PFSK-1 (cell line): ENCODE data around the gene CD163L1.

Experiments used
- FOXP2 ChIP-seq: optimal IDR thresholded peaks from 2 replicates; pipeline ENCODE3; 2011; ENCODE audit warnings: borderline replicate concordance, control low read depth, inconsistent platforms; ENCODE audit not compliant: insufficient read depth; ENCODE audit errors: extremely low read length, extremely low read depth
- POLR2AphosphoS5 ChIP-seq: IDR thresholded peaks from 2 replicates; pipeline ENCODE4 v1.6.1; 2012; ENCODE audit warnings: low read depth, mild to moderate bottlenecking, control low read depth, low read length, moderate library complexity
- REST ChIP-seq, 2 experiments: IDR thresholded peaks; 2 replicates each; pipeline versions ENCODE4 v1.6.1 to v1.8.0; 2011 to 2012; ENCODE audit warnings: low read depth in 2 of 2, low read length in 2 of 2, control low read depth in 1 of 2, inconsistent platforms in 1 of 2, mild to moderate bottlenecking in 1 of 2, moderate library complexity in 1 of 2; ENCODE audit not compliant: insufficient read depth in 1 of 2
- SIN3A ChIP-seq: IDR thresholded peaks from 2 replicates; pipeline ENCODE4 v1.6.1; 2012; ENCODE audit warnings: mild to moderate bottlenecking, low read length, moderate library complexity, borderline replicate concordance; ENCODE audit not compliant: insufficient read depth
- TAF1 ChIP-seq: IDR thresholded peaks from 2 replicates; pipeline ENCODE4 v1.6.1; 2012; ENCODE audit warnings: low read length, control low read depth, borderline replicate concordance; ENCODE audit not compliant: insufficient read depth

Gene CD163L1

GRCh38 chr12:7374423-7375144, 69.4 kb downstream of the CD163L1 start:
- TF ChIP-seq FOXP2 (no peak), SIN3A (no peak), REST (IDR thresholded peaks at IDR 0.05; ENCODE audit: insufficient read depth in 1 of 2, low read depth in 2 of 2, low read length in 2 of 2) (no peak), TAF1 (no peak), POLR2AphosphoS5 (no peak)

- TF ChIP-seq TAF1, result no peak
- no peak for TF ChIP-seq FOXP2
- TF ChIP-seq SIN3A, result no peak
- TF ChIP-seq REST (IDR thresholded peaks at IDR 0.05; ENCODE audit: insufficient read depth in 1 of 2, low read depth in 2 of 2, low read length in 2 of 2), result no peak
- TF ChIP-seq POLR2AphosphoS5, result no peak
Measured at GRCh38 chr12:7373226-7373625, 70.7 kb downstream of the CD163L1 start.

- TF ChIP-seq REST (IDR thresholded peaks at IDR 0.05; ENCODE audit: insufficient read depth in 1 of 2, low read depth in 2 of 2, low read length in 2 of 2) (no peak), SIN3A (no peak), FOXP2 (no peak), TAF1 (no peak), POLR2AphosphoS5 (no peak)
Measured at GRCh38 chr12:7369274-7369729, 74.7 kb downstream of the CD163L1 start.

GRCh38 chr12:7362734-7363133, 81.2 kb downstream of the CD163L1 start:
- TF ChIP-seq REST (IDR thresholded peaks at IDR 0.05; ENCODE audit: insufficient read depth in 1 of 2, low read depth in 2 of 2, low read length in 2 of 2), result no peak

- TF ChIP-seq SIN3A (no peak), POLR2AphosphoS5 (no peak), REST (IDR thresholded peaks at IDR 0.05; ENCODE audit: insufficient read depth in 1 of 2, low read depth in 2 of 2, low read length in 2 of 2) (no peak), TAF1 (no peak), FOXP2 (no peak)
Measured at GRCh38 chr12:7361265-7361664, 82.7 kb downstream of the CD163L1 start.
